Endothelial cell of umbilical vein (primary cell): ENCODE data around the gene PTX3. TPM values are rescaled to one million over a fixed set of nuclear protein-coding genes. Genes with fewer than 3 reads are reported as not detected.

ENCODE experiments used
- BruUV-seq: library from RNA; stranded (reverse); fragments of 400-500 nt; replicated peaks from 2 replicates; lab custom pipeline; 2021; lab: Mats Ljungman, UMichigan
- CTCF ChIA-PET: fragments of 300-600, 350-600 bp; sonication (Branson Sonifier 250); formaldehyde crosslinking; loops from one replicate; lab custom pipeline; 2021; ENCODE audit warnings: antibody characterized with exemption, inconsistent platforms; lab: Charles Lee
- POLR2A ChIA-PET: fragments of 300-600, 350-600 bp; sonication (Branson Sonifier 250); formaldehyde crosslinking; loops from one replicate; lab custom pipeline; 2021; ENCODE audit warnings: antibody characterized with exemption, inconsistent platforms; lab: Charles Lee
- DNase-seq: peaks from one replicate; pipeline ENCODE4 v3.0.0-alpha.2; 2011; ENCODE audit warnings: low read depth, low spot score
- FAIRE-seq: peaks from 2 replicates; lab custom pipeline; 2011; peaks lifted over from hg19 to GRCh38; lab: Jason Lieb, UNC
- H2AFZ ChIP-seq: 2 replicates; pipeline ENCODE4 v1.6.0; 2012; ENCODE audit warnings: low read depth, low read length, control low read depth, inconsistent platforms
- H3K27ac ChIP-seq: 2 replicates; pipeline ENCODE4 v1.5.1; 2011; ENCODE audit warnings: low read depth, mild to moderate bottlenecking, control low read depth, low read length, moderate library complexity; ENCODE audit not compliant: insufficient read depth
- H3K27me3 ChIP-seq, 2 experiments: 2 replicates each; pipeline versions ENCODE4 v1.6.0 to v1.6.1; 2011; ENCODE audit warnings: low read length in 2 of 2, mixed read lengths in 1 of 2; ENCODE audit not compliant: control insufficient read depth in 2 of 2, insufficient read depth in 2 of 2
- H3K36me3 ChIP-seq, 2 experiments: 2 replicates in 1 of 2; 3 replicates in 1 of 2; pipeline ENCODE4 v1.5.1; 2011; ENCODE audit warnings: low read length in 2 of 2, mild to moderate bottlenecking in 1 of 2, moderate library complexity in 1 of 2; ENCODE audit not compliant: control insufficient read depth in 2 of 2, insufficient read depth in 2 of 2; ENCODE audit errors: extremely low read depth in 1 of 2
- H3K4me1 ChIP-seq: 3 replicates; pipeline ENCODE4 v1.5.1; 2011; ENCODE audit warnings: mild to moderate bottlenecking, low read length; ENCODE audit not compliant: control insufficient read depth, insufficient read depth; ENCODE audit errors: extremely low read depth
- H3K4me2 ChIP-seq: 2 replicates; pipeline ENCODE4 v1.6.1; 2011; ENCODE audit warnings: low read length, control low read depth, mixed read lengths; ENCODE audit not compliant: insufficient read depth
- H3K4me3 ChIP-seq, 3 experiments: fragments of 200-600 bp in 1 of 3; sonication (generic), shearing (Covaris generic) in 1 of 3; replicated peaks in 1 of 3; 2 replicates each; pipeline ENCODE4 v1.5.1; 2011 to 2016; ENCODE audit warnings: control low read depth in 3 of 3, low read length in 3 of 3, mild to moderate bottlenecking in 2 of 3, inconsistent platforms in 1 of 3, low read depth in 1 of 3, moderate library complexity in 1 of 3; ENCODE audit not compliant: insufficient read depth in 1 of 3
- H3K79me2 ChIP-seq: 2 replicates; pipeline ENCODE4 v1.6.0; 2012; ENCODE audit warnings: low read length, inconsistent platforms; ENCODE audit not compliant: control insufficient read depth, insufficient read depth
- H3K9ac ChIP-seq: replicated peaks from 2 replicates; pipeline ENCODE3; 2011; ENCODE audit warnings: low read length, control low read depth; ENCODE audit not compliant: insufficient read depth; ENCODE audit errors: extremely low read depth
- H3K9me1 ChIP-seq: replicated peaks from 3 replicates; pipeline ENCODE4 v1.6.0; 2011; ENCODE audit warnings: mild to moderate bottlenecking, low read length; ENCODE audit not compliant: control insufficient read depth, insufficient read depth; ENCODE audit errors: extremely low read depth
- H3K9me3 ChIP-seq: replicated peaks from 2 replicates; pipeline ENCODE4 v1.5.1; 2012; ENCODE audit warnings: low read length, inconsistent platforms; ENCODE audit not compliant: control insufficient read depth, insufficient read depth
- H4K20me1 ChIP-seq: replicated peaks from 2 replicates; pipeline ENCODE3; 2011; ENCODE audit warnings: mild to moderate bottlenecking, low read length; ENCODE audit not compliant: control insufficient read depth, insufficient read depth; ENCODE audit errors: extremely low read depth
- FOS ChIP-seq: IDR thresholded peaks from 2 replicates; pipeline ENCODE4 v1.6.1; 2011; ENCODE audit warnings: mild to moderate bottlenecking, low read length, moderate library complexity, borderline replicate concordance; ENCODE audit not compliant: insufficient read depth
- GATA2 ChIP-seq: IDR thresholded peaks from 2 replicates; pipeline ENCODE4 v1.7.0; 2011; ENCODE audit warnings: low read depth, mild to moderate bottlenecking, moderate library complexity, mixed read lengths, low read length; ENCODE audit not compliant: insufficient read length, insufficient read depth
- JUN ChIP-seq: IDR thresholded peaks from 2 replicates; pipeline ENCODE4 v1.6.1; 2011; ENCODE audit warnings: borderline replicate concordance, low read depth; ENCODE audit not compliant: insufficient read length, insufficient read depth
- MYC ChIP-seq: IDR thresholded peaks from one replicate; pipeline ENCODE4 v1.6.1; 2011; ENCODE audit warnings: mild to moderate bottlenecking, low read depth, low read length
- POLR2A ChIP-seq: IDR thresholded peaks from 2 replicates; pipeline ENCODE4 v1.6.1; 2012; ENCODE audit warnings: low read depth, mild to moderate bottlenecking, control low read depth, low read length
- POLR2AphosphoS5 ChIP-seq: IDR thresholded peaks from 2 replicates; pipeline ENCODE4 v1.6.1; 2012; ENCODE audit warnings: low read depth, mild to moderate bottlenecking, control low read depth, low read length, moderate library complexity; ENCODE audit not compliant: insufficient read depth
- dilution Hi-C: fragments of 300-500 bp; cut with MboI; formaldehyde crosslinking; loops from one replicate; pipeline ENCODE4 v1.15.0; 2019; ENCODE audit warnings: low sequenced_read_pairs; ENCODE audit not compliant: extremely low pct_ligation_motif_present
- intact Hi-C: fragments of 100-400 bp; cut with micrococcal nuclease; formaldehyde crosslinking; loops from one replicate; pipeline ENCODE4 v1.10.0; 2022
- polyA plus RNA-seq, 4 experiments: library from polyadenylated mRNA; depleted of rRNA in 3 of 4; stranded (reverse) in 3 of 4; unstranded in 1 of 4; fragments of >200 nt; gene quantifications; 2 replicates each; pipeline versions ENCODE4 v1.2.1 to v1.2.3, GENCODE V29; 2011 to 2012; ENCODE audit warnings: missing spikeins in 1 of 4
- total RNA-seq: library from RNA; stranded (reverse); gene quantifications from 2 replicates; pipeline ENCODE4 v1.2.3, GENCODE V29; 2021
- TF ChIP-seq, protein P1 (sequence below), 2 donors: IDR thresholded peaks; 1 replicate in 1 of 2; 2 replicates in 1 of 2; pipeline ENCODE4 v1.5.1; 2011; ENCODE audit warnings: low read length in 2 of 2, mild to moderate bottlenecking in 2 of 2, moderate library complexity in 2 of 2, control low read depth in 1 of 2, inconsistent platforms in 1 of 2, low read depth in 1 of 2; ENCODE audit not compliant: insufficient read depth in 1 of 2; ENCODE audit errors: extremely low read depth in 1 of 2
- TF ChIP-seq, protein P2 (sequence below): IDR thresholded peaks from 2 replicates; pipeline ENCODE4 v1.6.1; 2011; ENCODE audit not compliant: insufficient read depth, insufficient read length

The PTX3 gene
- total and polyA plus RNA-seq, 2 donors (not counting 3 experiments of a cell fraction or from before 2014, with no cell fraction given) = 122 to 172 TPM

DNA sequence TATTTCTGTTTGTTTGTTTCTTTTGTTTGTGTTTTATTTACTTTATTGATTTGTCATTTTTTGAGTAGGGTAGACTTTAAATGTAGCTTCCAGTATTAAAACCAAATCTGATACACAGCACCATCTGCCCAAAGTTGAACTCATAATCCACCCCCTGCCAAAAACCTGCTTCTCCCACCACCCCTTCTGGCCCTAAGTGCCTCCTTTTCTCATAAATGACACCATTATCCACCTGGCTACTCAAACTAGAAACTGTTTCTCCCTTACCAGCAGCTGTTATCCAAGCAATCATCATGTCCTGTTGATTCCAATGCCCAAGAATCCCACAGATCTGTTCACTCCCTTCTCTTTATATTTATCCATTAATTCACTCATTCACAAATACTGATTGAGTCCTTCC is 21.8 kb upstream of the PTX3 start:
- TF ChIP-seq GATA2 (no peak), MYC (no peak), POLR2A (no peak), FOS (no peak), JUN (no peak), POLR2AphosphoS5 (no peak)
- TF ChIP-seq, protein P1, sequence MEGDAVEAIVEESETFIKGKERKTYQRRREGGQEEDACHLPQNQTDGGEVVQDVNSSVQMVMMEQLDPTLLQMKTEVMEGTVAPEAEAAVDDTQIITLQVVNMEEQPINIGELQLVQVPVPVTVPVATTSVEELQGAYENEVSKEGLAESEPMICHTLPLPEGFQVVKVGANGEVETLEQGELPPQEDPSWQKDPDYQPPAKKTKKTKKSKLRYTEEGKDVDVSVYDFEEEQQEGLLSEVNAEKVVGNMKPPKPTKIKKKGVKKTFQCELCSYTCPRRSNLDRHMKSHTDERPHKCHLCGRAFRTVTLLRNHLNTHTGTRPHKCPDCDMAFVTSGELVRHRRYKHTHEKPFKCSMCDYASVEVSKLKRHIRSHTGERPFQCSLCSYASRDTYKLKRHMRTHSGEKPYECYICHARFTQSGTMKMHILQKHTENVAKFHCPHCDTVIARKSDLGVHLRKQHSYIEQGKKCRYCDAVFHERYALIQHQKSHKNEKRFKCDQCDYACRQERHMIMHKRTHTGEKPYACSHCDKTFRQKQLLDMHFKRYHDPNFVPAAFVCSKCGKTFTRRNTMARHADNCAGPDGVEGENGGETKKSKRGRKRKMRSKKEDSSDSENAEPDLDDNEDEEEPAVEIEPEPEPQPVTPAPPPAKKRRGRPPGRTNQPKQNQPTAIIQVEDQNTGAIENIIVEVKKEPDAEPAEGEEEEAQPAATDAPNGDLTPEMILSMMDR (IDR thresholded peaks at IDR 0.05; ENCODE audit: extremely low read depth in 1 of 2, insufficient read depth in 1 of 2, low read depth in 1 of 2, low read length in 2 of 2) = no peak
- TF ChIP-seq, protein P2, sequence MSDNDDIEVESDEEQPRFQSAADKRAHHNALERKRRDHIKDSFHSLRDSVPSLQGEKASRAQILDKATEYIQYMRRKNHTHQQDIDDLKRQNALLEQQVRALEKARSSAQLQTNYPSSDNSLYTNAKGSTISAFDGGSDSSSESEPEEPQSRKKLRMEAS = no peak
- ChIA-PET CTCF (interaction anchor here (1.2 kb wide), 1 partner anchor 59 kb away, joined by 3 read pairs; no protein-coding TSS in a partner anchor), POLR2A (no interaction called here)
- peaks cover 3 to 15% of the 10 kb centered on the region in 2 experiments for H3K36me3 ChIP-seq
- H3K79me2 ChIP-seq = peaks cover 29% of the 10 kb centered on the region
- H3K9ac ChIP-seq = no peak overlapping the region
- no peaks in the 10 kb centered on the region for H4K20me1 ChIP-seq
- no peaks in the 10 kb centered on the region for H3K9me1 ChIP-seq
- dilution Hi-C loops (no loop called here), intact Hi-C loops (loop anchor here (1.0 kb wide), 1 partner anchor 9 kb away; no protein-coding TSS in a partner anchor)
- no TSS peak for BruUV-seq
- DNase-seq = no peak
- H3K27ac ChIP-seq = no peak overlapping the region
- H3K4me1 ChIP-seq = peaks cover 32% of the 10 kb centered on the region
- H3K4me3 ChIP-seq = no peak overlapping the region
- no peaks in the 10 kb centered on the region for H3K27me3 ChIP-seq
- FAIRE-seq = no peak
- H2AFZ ChIP-seq = no peak overlapping the region
- no peaks in the 10 kb centered on the region for H3K9me3 ChIP-seq
- no peak overlapping the region for H3K4me2 ChIP-seq
